Measurements from ENCODE around the gene KIAA0930.
A peak's percentile ranks its signal among the peaks of the same experiment; 100 is the strongest.
"Not testable (repeated sequence)": the region's sequence is repeated elsewhere in the genome, so short reads cannot be mapped to it uniquely, and the experiment has no call there.

Gene KIAA0930

DNA sequence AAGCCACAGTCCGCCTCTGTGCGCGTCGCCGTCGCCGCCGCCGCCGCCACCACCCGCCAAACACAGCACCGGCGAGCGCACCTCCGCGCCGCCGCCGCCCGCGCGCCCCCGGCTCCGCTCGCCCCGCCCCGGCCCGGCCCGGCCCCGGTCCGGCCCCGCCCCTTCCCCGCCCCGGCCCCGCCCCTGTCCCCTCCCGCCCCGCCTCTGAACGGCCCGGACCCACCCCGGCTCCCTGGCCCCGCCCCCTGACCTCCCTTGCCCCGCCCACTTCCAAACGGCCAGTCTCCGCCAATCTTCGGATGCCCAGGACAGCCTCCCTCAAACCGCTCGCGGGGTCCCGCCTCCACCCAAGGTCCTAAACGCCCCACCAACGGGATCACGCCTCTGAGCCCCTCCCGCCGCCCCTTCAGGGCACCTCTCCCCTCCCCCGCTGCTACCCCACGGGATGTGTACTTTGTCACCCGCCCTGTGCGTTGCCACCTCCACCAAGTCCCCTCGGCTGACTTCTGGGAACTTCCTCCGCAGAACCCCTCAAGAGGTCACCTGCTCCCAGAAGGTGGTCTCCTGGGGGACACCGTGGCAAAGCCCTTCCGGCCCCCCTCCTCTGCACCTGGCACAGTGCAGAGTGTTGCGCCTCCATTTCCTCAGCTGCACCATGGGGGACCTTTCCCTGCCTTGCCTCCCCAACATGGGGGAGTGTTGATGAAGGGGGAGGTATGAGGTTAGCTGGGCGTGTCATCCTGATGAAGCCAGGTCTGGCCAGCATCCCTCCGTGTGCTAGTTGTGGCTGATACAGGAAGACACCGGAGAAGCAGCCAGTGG lies at the start of gene KIAA0930:
KIAA0930 (minus strand) TSS at position 85 of the 822 bp plus-strand sequence. CDS start 191 bp downstream, outside the sequence.
- DNase-seq: peak; percentile 77

DNA sequence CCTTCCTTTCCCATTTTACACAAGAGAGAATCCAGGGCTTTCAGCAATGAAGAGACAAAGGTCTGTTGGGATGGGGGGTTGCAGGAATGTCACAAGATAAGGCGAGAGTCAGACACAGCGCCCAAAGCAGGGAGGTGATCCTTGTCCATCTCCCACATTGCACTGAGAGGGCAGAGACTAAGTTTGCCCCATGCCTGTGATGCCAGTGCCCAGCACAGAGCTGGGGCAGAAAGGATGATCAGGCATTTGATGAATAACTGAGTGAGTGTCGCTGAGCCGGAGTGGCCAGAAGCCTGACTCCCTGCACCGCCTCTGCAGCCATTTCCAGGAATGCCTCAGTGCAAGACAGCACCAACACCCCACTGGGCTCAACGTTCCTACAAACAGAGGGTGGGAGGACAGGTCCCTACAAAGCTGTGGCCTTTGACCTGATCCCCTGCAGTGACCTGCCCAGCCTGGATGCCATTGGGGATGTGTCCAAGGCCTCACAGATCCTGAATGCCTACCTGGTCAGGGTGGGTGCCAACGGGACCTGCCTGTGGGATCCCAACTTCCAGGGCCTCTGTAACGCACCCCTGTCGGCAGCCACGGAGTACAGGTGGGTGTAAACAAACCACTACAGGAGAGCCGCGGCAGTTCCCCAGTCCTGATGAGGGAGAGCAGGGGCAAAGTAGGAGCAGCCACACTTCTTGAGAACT lies 46.3 kb upstream of the KIAA0930 start:
- DNase-seq: no peak

DNA sequence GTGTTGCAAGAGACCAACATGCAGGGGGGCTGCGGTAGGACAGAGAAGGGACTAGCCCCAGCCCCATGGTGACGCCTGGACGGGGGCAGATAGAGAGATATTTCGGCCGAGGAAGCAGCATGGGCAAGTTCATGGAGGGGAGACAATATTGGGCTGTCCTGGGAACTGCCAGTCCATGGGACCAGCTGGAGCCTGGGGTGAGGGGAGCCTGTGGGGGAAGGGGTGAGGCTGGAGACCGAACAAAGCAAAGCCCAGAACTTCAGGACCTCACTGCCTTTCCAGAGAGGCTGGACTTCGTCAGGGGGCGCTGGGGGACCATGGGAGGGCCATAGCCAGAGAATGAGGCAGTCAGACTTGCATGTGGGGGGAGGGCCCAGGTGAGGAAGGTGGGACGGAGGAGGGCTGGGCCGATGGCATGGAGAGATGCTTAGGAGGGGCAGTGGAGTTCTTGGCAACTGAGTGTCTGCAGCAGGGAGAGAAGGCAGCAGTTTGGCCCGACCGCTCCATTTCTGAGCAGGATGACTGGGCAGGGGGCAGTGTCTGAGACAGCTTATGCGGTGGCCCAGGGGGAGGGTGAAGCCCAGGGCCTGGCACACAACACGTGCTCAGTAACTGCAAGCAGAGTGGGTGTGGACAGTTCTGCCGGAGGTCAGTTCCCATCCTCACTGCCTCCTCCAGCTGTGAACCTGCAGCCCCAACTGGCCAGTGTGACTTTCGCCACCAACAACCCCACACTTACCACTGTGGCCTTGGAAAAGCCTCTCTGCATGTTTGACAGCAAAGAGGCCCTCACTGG lies 44.8 kb upstream of the KIAA0930 start:
- no peak for DNase-seq

DNA sequence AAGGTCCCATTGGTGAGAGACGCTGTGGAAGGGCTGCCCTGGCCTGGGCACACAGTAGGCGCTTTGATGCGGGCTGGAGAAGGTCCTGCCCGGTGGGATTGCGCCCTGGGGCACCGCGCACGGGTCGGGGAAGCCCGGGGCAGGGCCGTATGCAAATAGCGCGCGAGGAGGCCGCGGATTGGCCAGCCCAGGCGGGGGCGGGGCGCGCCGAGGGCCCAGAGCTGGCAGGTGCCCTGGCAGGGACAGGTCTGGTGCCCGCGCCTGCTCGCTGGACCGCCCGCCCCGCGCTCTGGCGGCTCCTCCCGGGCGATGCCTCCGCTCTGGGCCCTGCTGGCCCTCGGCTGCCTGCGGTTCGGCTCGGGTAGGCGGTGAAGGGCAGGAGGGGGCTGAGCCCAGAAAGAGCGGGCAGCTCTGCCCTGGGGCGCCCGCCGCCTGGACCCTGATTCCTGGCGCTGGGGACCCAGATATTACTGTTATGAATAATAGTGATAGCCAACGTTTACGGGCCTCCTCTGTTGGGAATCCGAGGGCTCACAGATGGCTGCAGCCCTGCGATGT lies 44.1 kb upstream of the KIAA0930 start, which contains the start of gene UPK3A:
UPK3A (plus strand) TSS at position 245 of the 558 bp plus-strand sequence; CDS start at position 310, 65 bp downstream.
- DNase-seq: peak; percentile 40

DNA sequence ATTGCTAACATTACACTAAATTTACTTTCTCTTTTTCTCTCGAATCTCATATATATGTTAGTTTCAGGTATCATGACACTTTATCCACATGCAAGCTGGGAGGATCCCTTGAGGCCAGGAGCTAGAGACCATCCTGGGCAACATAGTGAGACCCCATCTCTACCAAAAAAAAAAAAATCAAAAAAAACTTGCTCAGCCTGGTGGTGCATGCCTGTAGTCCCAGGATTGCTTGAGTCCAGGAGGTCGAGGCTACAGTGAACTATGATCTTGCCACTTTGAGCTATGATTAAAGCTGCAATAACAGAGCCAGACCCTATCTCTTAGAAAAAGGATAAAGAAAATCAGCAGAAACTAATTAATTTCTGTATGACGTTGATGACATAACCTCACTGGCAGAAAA lies 40.3 kb upstream of the KIAA0930 start:
- DNase-seq: no peak

DNA sequence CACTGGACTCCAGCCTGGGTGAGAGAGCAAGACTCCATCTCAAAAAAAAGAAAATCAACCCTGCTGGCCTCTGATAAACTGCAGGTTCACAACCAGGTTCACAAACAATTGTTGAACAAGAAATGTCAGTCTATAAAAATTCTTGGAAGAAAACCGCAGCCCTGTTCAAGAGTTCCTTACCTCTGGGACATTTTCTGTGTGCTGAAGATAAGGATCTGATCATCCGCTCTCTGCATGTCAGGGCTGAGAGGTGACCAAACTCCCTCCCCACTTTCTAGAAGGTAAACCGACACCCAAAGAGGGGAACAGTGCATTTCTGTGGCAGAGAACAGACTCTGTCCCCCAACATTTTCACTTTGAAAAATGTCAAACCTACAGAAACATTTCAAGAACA lies 39.9 kb upstream of the KIAA0930 start:
- no peak for DNase-seq

DNA sequence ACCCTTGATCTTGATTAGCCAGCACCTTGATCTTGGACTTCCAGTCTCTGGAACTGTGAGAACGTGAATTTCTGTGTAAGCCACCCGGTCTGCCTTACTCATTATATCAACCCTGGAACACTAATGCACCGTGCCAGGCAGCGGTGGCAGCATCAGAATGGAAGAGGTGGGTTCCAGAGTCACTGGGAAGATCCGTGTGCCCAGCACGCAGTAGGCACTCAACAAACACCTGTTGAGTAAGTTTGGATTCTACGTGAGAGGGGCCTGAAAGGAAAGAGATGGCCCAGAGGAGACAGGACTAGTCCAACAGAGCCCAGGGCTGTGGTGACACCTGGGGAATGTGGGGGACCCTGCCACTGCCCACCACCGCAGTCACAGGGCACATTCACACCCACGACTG lies 37.4 kb upstream of the KIAA0930 start:
- DNase-seq: no peak

DNA sequence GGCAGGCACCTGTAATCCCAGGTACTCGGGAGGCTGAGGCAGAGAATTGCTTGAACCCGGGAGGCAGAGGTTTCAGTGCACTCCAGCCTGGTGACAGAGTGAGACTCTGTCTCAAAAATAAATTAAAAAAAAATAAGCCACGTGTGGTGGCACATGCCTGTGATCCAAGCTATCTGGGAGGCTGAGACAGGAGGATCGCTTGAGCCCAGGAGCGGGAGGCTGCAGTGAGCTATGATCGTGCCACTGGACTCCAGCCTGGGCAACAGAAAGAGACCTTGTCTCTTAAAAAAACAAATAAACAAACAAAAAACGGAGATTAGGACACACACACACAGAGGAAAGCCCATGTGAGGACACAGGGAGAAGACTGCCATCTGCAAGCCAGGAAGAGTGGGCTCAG lies 37.0 kb upstream of the KIAA0930 start:
- DNase-seq: not testable (repeated sequence)

DNA sequence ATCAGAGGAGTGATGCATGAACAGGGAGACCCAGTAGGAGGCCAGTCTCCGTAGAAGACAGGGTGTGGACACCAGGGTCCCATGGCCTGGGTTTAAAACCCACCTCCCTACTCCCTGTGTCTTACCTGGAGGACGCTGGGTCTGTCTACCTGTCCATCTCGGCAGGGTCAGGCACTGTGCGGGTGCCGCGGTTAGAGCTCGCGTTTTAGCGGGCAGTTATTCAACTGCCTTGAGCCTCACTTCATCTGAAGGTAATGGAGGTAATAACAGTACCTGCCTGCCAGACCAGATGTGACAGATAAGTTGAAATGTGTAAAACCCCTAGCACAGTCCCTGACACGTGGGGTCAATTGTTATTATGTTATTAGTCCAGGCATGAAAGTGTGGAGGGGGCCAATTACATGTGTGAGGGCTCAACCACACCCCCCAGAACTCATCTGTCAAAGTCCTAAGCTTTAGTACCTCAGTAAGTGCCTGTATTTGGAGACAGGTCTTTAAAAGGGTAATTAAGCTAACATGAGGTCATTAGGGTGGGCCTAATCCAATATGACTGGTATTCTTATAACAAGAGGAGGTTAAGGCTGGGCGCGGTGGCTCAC lies 35.9 kb upstream of the KIAA0930 start:
- no peak for DNase-seq

DNA sequence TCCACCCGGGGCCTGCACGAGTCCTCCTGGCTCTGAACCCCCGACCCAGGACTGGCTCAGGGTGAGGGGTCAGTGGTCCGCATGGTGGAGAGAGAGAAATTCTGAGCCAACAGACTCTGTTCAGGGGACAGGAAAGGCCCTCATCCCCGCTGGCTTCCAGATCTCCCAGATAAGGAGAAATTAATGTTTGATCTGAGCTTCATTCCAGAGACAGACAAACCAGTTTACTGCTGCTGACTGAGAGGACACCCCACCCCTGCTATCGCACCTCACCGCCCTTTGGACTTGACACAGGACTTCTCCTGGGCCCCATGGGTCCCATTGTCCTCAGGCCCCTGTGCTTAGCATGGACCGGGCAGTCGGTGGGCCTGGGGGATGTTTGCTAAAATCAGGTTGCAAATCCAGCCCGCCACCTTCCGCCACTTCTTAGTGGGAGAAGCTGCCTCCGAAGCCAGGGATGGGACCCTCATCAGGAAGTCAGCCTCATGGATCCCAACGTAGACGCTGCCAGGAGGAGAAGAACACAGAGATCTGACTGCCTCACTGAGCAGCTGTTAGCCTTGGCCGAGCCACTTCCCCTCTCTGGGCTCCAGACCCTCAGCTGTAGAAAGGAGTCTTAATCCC lies 32.9 kb upstream of the KIAA0930 start:
- DNase-seq: no peak

DNA sequence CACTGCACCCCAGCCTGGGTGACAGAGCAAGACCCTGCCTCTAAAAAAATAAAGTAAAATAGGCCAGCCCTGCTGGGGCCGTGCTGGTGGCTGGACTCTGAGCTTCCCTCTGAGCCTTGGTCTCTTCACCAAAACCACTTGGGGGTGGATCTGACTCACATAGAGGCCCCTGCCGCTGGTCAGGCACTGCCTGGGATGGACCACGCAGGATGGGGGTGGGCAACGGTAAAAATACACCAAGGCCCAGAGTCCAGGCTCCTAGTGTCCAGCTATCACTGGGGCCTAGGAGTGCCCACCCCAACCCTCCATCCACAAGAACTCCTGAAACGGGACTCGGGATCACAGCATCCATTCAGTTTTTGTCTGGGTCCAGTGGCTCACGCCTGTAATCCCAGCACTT lies 31.8 kb upstream of the KIAA0930 start:
- DNase-seq: no peak

DNA sequence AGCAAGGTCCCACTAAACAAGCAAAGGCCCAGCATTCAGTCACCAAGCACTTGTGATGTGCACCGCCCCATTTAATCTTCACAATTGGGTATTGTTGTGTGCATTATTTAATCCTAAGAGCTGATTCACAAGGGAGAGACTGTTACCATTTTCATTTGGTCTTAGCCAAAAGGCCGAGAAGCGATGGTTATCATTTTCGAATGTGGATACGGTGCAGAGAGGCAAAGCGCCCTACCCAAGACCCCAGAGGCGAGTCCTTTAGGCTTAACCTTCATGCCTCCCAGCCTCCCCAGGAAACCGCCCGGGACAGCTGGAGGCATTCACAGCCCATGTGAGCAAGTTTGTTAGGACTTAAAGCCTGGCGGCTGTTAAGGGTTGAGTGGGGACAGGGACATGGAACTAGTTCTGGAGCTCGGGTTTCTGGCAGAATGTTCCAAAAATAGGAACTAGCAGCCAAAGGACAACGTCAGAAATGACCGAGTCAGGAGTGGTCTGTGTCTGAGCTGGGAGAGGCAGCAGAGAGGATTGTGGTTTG lies 31.0 kb upstream of the KIAA0930 start:
- DNase-seq: no peak

DNA sequence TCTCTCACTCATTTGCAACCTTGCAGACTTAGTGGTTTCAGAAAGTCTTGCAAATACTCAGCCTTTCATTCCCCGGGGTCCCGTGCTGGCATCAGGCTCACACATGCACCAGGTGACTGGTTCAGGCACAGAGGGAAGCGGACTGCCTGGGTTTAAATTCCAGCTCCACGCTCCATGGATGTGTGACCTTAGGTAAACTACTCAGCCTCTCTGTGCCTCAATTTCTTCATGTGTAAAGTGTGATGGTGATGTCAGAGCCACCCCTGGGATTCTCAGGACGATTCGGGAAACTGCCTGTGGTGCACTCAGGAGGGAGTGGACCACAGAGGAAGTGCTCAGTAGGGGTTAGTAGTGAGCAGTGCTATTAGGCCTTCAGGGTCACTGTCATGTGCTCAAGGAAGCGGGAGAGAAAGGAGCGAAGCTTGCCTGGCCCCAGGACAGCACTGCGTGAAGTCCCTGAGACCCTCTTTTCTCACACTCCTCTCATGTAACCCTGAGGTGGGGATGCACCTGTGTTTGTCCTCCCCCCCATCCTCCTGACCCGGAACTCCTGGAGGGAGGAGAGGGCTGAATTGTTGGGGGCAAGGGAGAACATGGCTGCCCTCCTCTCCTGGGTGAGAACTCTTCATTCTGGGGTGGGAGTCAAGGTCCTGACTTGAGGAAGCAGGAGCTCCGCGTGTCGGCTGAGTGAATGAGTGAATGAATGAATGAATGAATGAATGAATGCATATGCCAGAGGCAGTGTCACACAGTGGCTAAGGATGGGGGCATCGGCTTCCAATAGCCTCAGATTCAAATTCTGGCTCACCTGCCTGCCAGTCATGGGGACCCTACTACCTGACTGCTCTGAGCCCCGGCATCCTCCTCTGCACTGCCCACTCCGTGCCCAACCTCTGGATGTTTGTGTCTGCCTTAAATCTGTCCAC lies 29.7 kb upstream of the KIAA0930 start:
- no peak for DNase-seq

DNA sequence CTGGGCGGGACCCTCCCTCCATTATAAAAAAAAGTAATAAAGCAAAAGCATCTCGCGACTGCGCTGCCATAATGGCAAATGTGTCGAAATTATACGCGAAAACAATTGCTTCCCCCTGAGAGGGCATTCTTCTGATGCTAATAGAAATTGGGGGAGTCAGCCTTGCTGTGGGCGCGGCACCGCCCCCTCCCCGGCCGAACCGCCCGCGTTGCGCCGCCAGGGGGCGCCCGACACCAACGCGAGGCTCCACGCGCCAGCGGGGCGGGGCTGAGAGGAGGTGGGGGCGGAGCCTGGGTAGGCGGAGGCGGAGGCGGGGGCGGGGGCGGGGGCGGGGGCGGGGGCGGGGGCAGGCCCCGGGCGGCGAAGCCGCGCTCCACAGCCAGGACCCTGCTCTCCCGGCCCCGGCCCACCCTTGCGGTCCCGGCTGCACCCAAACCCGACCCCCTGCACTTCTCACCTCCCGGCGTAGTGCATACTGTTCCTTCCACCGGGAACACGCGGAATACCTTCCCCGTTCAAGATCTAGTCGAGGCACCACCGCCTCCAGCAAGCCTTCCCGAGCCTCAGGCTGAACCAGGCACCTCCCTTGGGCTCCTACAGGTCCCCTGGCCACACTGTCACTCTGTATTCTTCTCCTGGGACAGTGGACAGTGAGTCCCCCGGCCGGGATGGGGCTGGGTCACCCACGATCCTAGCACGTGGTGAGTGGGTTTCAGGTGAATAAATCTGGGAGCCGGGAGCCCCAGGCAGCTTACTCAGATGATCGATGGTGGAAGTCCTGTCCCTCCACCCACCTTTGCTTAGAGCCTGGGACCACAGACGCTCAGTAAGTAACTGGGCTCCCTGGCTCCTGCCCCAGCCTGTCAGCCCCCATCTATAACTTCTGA lies 28.5 kb upstream of the KIAA0930 start:
- peak; percentile 85 for DNase-seq

DNA sequence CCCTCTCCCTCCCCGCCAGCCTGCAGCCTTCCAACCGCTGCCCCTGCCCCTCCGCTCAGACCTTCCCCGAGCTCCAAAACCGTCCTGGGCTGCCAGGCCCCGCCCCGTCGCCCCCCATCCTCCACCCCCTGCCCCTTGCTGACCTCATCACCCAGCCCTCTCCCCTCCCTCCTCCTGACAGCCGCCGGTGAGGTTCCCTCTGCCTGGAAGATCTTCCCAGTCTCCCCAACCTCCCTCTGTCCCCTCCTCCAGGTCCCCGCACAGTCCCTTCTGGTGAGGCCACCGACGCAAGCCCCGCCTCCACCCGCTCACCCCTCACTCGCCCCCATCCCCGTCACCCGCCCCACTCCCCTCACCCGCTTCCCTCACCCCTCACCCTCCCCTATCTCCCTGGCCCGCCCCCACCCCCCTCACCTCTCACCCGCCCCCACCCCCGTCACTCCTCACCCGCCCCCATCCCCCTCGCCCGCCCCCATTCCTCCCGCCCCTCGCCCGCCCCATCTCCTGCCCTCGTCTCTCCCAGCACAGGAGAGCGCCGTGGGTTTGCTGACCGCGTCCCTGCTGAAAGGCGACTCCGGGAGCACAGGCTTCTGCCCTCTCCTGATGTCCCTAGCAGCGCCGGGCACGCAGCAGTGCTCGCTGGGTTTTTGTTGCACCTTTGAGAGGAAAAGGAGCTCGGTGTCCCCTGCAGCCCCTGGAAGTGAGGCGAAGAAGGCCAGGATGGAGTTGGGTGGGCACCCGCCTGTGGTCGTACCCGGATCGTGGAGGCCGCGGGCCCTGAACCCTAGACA lies 27.7 kb upstream of the KIAA0930 start:
- DNase-seq: no peak

DNA sequence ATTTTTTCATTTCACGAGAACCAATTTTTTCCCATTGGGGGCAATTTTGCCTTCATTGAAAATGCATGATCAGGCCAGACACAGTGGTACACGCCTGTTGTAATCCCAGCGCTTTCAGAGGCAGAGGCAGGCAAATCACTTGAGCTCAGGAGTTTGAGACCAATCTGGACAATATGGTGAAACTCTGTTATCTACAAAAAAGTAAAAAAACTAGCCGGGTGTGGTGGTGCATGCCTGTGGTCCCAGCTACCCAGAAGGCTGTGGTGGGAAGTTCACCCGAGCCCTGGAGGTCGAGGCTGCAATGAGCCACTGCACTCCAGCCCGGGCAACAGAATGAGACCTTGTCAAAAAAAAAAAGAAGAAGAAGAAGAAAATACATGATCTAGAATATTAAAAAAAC lies 24.8 kb upstream of the KIAA0930 start:
- no peak for DNase-seq

DNA sequence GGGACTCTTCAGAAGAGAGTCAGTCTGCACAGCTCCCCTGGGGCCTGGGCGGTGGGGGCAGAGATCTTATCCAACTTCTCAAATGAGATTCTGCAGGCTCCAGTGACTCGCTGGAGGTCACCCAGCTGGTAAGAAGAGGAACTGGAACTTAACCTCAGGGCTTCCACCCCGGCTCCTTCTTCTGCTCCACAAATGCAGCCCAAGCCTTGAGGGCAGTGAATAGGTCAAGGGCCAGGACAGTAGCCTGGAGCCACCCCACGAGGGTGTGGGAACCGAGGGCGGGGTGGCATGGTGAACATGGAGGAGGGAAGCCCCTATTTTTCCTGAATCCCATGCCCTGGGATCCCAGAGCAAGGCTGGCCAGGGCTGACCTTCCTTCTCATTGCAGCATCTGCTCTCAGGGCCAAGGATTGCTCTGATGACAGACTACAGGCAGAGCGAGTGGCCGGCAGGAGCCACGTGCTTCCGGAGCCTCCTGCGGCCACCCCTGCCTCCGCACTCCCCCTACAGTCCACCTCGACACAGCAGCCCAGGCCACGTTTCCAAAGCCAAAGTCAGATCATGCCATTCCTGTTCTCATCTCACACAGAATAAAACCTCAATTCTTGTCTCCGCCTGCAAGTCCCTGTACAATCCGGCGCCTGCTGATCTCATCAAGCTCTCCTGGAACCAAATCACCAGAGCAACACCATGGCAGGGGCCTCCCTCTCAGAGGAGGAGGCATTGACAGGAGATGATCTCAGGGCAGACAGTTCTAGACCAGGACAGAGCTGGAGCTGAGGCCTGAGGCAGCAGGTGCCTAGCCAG lies 23.0 kb upstream of the KIAA0930 start:
- no peak for DNase-seq

DNA sequence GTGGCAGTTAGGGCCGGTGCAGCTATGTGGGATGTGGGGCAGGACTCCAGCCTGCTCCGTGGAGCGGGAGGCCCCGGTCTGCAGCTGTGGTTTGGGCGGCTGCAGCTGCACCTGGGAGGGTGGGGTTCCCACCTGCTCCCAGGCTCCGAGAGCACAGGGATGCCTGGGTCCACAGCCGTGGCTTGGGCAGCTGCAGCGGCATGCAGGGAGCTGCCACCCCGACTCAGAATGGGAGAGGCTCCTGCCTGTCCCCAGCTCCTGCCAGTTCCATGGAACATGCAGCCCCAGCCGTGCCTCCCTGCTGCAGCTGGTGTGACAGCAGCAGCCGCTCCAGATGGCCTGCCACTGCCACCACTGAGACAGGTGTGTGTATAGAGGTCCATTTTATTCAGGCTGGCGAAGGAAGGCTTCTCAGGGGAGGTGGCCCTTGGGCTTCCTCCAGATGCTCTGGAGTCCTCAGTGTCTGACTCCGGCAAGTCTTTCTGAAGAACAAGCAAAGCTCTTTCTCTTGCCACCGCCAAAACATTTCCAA lies 22.3 kb upstream of the KIAA0930 start:
- no peak for DNase-seq
